ENCODE data around the gene DNAI1. TPM values are rescaled to one million over a fixed set of nuclear protein-coding genes. Genes with fewer than 3 reads are reported as not detected.
"Not testable (repeated sequence)": the region's sequence is repeated elsewhere in the genome, so short reads cannot be mapped to it uniquely, and the experiment has no call there.

DNAI1 gene
- total RNA-seq, 1 donor from 2014 or later, result not detected

GRCh38 chr9:34437006-34437925 is 21.3 kb upstream of the DNAI1 start:
- no peaks in the 10 kb centered on the region for H3K27me3 ChIP-seq (ENCODE audit: low read depth)

GRCh38 chr9:34437926-34438307 is 20.7 kb upstream of the DNAI1 start:
- H3K27me3 ChIP-seq (ENCODE audit: low read depth); H3K4me3 ChIP-seq; H3K27ac ChIP-seq (replicated peaks); DNase-seq; H3K9me3 ChIP-seq (replicated peaks): not testable (repeated sequence)
- intact Hi-C loops (cut with micrococcal nuclease), result loop anchor here (5.0 kb wide), 1 partner anchor 64 kb away; no protein-coding TSS in a partner anchor
- H3K4me1 ChIP-seq, result peaks cover 55% of the 10 kb centered on the region
- peaks cover 10% of the 10 kb centered on the region for H3K36me3 ChIP-seq

More at GRCh38 chr9:34437006-34437925, 21.3 kb upstream of the DNAI1 start:
- peak; percentile 24 for DNase-seq
- Histone ChIP-seq H3K27ac (replicated peaks) (peak overlapping the region; percentile 13), H3K36me3 (peaks cover 10% of the 10 kb centered on the region), H3K4me1 (peaks cover 50% of the 10 kb centered on the region), H3K4me3 (no peak overlapping the region), H3K9me3 (replicated peaks) (no peaks in the 10 kb centered on the region)
- peak; percentile 85 for TF ChIP-seq CTCF (IDR thresholded peaks at IDR 0.05; ENCODE audit: borderline replicate concordance)
- intact Hi-C loops (cut with micrococcal nuclease), result loop anchor here (5.0 kb wide), 1 partner anchor 65 kb away; no protein-coding TSS in a partner anchor

- not testable (repeated sequence) for H3K27ac ChIP-seq (replicated peaks); H3K4me3 ChIP-seq; H3K27me3 ChIP-seq (ENCODE audit: low read depth); DNase-seq; H3K9me3 ChIP-seq (replicated peaks)
- H3K4me1 ChIP-seq, result peaks cover 60% of the 10 kb centered on the region
- intact Hi-C loops (cut with micrococcal nuclease), result loop anchor here (5.0 kb wide), 1 partner anchor 64 kb away; no protein-coding TSS in a partner anchor
- peaks cover 10% of the 10 kb centered on the region for H3K36me3 ChIP-seq
Measured at GRCh38 chr9:34438465-34438864, 20.1 kb upstream of the DNAI1 start.

- Histone ChIP-seq H3K4me1 (peaks cover 76% of the 10 kb centered on the region), H3K27ac (replicated peaks) (peak overlapping the region; percentile 78)
- intact Hi-C loops (cut with micrococcal nuclease), result no loop called here
Measured at GRCh38 chr9:34440017-34440416, 18.6 kb upstream of the DNAI1 start.

GRCh38 chr9:34442770-34443169 is 15.8 kb upstream of the DNAI1 start:
- TF ChIP-seq CTCF (IDR thresholded peaks at IDR 0.05; ENCODE audit: borderline replicate concordance), result no peak
- no peak for DNase-seq
- Histone ChIP-seq H3K4me1 (peaks cover 90% of the 10 kb centered on the region), H3K4me3 (no peak overlapping the region), H3K27ac (replicated peaks) (no peak overlapping the region), H3K9me3 (replicated peaks) (no peaks in the 10 kb centered on the region), H3K27me3 (ENCODE audit: low read depth) (no peaks in the 10 kb centered on the region), H3K36me3 (peaks cover 10% of the 10 kb centered on the region)
- intact Hi-C loops (cut with micrococcal nuclease), result no loop called here

More at GRCh38 chr9:34440017-34440416, 18.6 kb upstream of the DNAI1 start:
- no peaks in the 10 kb centered on the region for H3K27me3 ChIP-seq (ENCODE audit: low read depth)
- peaks cover 10% of the 10 kb centered on the region for H3K36me3 ChIP-seq
- no peak for TF ChIP-seq CTCF (IDR thresholded peaks at IDR 0.05; ENCODE audit: borderline replicate concordance)
- no peak for DNase-seq
- no peaks in the 10 kb centered on the region for H3K9me3 ChIP-seq (replicated peaks)
- H3K4me3 ChIP-seq, result no peak overlapping the region

- H3K36me3 ChIP-seq, result peaks cover 4% of the 10 kb centered on the region
- no peaks in the 10 kb centered on the region for H3K9me3 ChIP-seq (replicated peaks)
- no peak overlapping the region for H3K27ac ChIP-seq (replicated peaks)
- H3K27me3 ChIP-seq (ENCODE audit: low read depth), result no peaks in the 10 kb centered on the region
- H3K4me3 ChIP-seq, result no peak overlapping the region
- no peak for TF ChIP-seq CTCF (IDR thresholded peaks at IDR 0.05; ENCODE audit: borderline replicate concordance)
- peaks cover 92% of the 10 kb centered on the region for H3K4me1 ChIP-seq
- DNase-seq, result no peak
- intact Hi-C loops (cut with micrococcal nuclease), result no loop called here
Measured at GRCh38 chr9:34443533-34443932, 15.1 kb upstream of the DNAI1 start.
